ENCODE measurements around the gene SCT.

DNA sequence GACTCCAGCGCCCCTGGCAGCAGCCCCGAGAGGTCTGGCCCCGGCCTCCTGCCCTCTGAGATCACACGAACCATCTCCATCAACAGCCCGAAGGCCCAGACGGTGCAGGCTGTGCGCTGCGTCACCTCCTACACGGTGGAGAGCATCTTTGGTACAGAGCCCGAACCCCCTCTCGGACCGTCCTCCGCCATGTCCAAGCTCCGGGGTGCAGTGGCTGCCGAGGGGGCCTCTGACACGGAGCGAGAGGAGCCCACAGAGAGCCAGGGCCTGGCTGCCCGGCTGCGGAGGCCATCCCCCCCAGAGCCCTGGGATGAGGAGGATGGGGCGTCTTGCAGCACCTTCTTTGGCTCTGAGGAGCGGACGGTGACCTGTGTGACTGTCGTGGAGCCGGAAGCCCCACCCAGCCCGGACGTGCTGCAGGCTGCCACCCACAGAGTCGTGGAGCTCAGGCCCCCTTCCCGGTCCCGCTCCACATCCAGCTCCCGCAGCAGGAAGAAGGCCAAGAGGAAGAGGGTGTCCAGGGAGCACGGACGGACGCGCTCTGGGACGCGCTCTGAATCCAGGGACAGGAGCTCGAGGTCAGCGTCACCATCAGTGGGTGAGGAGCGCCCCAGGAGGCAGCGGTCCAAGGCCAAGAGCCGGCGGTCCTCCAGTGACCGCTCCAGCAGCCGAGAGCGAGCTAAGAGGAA lies 18.9 kb downstream of the SCT start:
- no peak for TF ChIP-seq POLR2AphosphoS5 (IDR thresholded peaks at IDR 0.05; ENCODE audit: low read depth, low read length)
- TF ChIP-seq, protein P1, sequence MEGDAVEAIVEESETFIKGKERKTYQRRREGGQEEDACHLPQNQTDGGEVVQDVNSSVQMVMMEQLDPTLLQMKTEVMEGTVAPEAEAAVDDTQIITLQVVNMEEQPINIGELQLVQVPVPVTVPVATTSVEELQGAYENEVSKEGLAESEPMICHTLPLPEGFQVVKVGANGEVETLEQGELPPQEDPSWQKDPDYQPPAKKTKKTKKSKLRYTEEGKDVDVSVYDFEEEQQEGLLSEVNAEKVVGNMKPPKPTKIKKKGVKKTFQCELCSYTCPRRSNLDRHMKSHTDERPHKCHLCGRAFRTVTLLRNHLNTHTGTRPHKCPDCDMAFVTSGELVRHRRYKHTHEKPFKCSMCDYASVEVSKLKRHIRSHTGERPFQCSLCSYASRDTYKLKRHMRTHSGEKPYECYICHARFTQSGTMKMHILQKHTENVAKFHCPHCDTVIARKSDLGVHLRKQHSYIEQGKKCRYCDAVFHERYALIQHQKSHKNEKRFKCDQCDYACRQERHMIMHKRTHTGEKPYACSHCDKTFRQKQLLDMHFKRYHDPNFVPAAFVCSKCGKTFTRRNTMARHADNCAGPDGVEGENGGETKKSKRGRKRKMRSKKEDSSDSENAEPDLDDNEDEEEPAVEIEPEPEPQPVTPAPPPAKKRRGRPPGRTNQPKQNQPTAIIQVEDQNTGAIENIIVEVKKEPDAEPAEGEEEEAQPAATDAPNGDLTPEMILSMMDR (IDR thresholded peaks at IDR 0.05) = no peak
- TF ChIP-seq, protein P2, sequence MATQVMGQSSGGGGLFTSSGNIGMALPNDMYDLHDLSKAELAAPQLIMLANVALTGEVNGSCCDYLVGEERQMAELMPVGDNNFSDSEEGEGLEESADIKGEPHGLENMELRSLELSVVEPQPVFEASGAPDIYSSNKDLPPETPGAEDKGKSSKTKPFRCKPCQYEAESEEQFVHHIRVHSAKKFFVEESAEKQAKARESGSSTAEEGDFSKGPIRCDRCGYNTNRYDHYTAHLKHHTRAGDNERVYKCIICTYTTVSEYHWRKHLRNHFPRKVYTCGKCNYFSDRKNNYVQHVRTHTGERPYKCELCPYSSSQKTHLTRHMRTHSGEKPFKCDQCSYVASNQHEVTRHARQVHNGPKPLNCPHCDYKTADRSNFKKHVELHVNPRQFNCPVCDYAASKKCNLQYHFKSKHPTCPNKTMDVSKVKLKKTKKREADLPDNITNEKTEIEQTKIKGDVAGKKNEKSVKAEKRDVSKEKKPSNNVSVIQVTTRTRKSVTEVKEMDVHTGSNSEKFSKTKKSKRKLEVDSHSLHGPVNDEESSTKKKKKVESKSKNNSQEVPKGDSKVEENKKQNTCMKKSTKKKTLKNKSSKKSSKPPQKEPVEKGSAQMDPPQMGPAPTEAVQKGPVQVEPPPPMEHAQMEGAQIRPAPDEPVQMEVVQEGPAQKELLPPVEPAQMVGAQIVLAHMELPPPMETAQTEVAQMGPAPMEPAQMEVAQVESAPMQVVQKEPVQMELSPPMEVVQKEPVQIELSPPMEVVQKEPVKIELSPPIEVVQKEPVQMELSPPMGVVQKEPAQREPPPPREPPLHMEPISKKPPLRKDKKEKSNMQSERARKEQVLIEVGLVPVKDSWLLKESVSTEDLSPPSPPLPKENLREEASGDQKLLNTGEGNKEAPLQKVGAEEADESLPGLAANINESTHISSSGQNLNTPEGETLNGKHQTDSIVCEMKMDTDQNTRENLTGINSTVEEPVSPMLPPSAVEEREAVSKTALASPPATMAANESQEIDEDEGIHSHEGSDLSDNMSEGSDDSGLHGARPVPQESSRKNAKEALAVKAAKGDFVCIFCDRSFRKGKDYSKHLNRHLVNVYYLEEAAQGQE (IDR thresholded peaks at IDR 0.05; ENCODE audit: insufficient read depth in 1 of 2, low read depth in 2 of 2, low read length in 1 of 2) = no peak
- no peak for TF ChIP-seq TCF7L2 (IDR thresholded peaks at IDR 0.05; ENCODE audit: low read depth, low read length)
- TF ChIP-seq SIN3A (IDR thresholded peaks at IDR 0.05; ENCODE audit: borderline replicate concordance, insufficient read depth, low read depth, low read length) = no peak

Measured in Panc1 (cell line).